ENCODE results near the gene TCL1B. TPM values are rescaled to one million over a fixed set of nuclear protein-coding genes. Genes with fewer than 3 reads are reported as not detected.

Gene TCL1B
- total RNA-seq, 6 experiments from 2014 or later, result not detected

DNA sequence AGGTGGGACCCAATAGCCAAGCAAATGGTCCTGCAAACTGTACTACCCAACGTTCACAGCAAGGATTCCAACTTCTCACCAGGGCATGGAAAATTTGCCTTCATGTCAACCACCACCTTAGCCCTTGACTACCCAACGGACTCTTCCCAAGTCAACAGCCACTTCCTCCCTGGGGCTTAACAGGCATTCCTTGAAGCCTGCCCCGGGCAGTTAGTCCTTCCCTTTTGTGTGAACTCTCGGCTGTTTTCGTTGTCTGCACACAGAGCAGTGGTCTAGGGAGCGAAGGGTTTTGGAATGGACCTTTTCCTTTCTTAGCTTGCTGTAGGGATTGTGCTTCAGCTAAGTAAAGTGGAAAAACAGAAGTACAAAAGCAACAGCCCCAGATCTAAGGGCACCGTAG, 35.2 kb upstream of the TCL1B start:
- DNase-seq, result no peak
- TF ChIP-seq, protein P1, sequence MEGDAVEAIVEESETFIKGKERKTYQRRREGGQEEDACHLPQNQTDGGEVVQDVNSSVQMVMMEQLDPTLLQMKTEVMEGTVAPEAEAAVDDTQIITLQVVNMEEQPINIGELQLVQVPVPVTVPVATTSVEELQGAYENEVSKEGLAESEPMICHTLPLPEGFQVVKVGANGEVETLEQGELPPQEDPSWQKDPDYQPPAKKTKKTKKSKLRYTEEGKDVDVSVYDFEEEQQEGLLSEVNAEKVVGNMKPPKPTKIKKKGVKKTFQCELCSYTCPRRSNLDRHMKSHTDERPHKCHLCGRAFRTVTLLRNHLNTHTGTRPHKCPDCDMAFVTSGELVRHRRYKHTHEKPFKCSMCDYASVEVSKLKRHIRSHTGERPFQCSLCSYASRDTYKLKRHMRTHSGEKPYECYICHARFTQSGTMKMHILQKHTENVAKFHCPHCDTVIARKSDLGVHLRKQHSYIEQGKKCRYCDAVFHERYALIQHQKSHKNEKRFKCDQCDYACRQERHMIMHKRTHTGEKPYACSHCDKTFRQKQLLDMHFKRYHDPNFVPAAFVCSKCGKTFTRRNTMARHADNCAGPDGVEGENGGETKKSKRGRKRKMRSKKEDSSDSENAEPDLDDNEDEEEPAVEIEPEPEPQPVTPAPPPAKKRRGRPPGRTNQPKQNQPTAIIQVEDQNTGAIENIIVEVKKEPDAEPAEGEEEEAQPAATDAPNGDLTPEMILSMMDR (IDR thresholded peaks at IDR 0.05), result no peak
- Mint-ChIP-seq H3K27ac (no peak overlapping the region), H3K9me3 (peaks cover 40% of the 10 kb centered on the region), H3K4me3 (no peak overlapping the region), H3K27me3 (ENCODE audit: insufficient read depth) (peaks cover 10% of the 10 kb centered on the region), H3K4me1 (ENCODE audit: low read depth) (no peaks in the 10 kb centered on the region), H3K36me3 (ENCODE audit: low read depth) (no peaks in the 10 kb centered on the region)

DNA sequence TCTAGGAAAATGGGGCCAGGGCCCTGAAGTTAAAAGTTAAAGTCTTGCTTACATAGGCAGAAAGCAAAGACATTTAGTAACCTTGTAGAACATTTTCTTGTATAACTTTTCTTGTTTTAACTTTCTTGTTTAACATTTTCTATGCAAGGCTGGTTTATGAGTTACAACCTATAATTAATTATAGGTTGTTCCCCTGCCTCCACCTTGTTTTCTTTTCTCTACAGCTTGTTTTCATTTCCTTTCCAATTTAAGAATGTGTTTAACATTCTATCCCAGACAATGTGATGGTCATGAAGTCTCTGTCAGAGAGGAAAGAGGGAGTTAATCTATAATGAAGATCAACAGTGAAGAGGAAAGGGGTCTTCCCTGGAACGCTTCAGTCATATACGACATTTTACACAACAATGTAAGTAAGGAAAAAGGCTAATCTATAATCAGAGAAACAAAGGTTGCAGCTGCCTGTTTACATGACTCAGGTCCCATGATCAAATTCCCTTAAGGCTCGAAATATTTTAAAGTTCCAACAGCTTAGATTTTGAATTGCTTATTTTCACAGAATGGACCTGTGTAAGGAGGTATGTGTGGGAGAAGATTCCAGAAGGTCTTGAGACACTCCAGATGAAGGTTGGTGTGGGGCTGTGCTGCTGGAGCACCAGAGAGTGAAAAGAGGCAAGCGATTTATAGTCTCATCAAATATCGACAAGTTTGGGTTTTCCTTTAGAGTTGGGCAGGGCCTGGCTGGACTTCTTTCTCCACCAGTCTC, 34.2 kb upstream of the TCL1B start:
- no peak for DNase-seq
- peaks cover 43% of the 10 kb centered on the region for H3K9me3 Mint-ChIP-seq
- TF ChIP-seq, protein P1 (IDR thresholded peaks at IDR 0.05), result no peak
- no peak overlapping the region for H3K4me3 Mint-ChIP-seq
- H3K36me3 Mint-ChIP-seq (ENCODE audit: low read depth), result no peaks in the 10 kb centered on the region
- no peaks in the 10 kb centered on the region for H3K4me1 Mint-ChIP-seq (ENCODE audit: low read depth)
- peaks cover 10% of the 10 kb centered on the region for H3K27me3 Mint-ChIP-seq (ENCODE audit: insufficient read depth)
- H3K27ac Mint-ChIP-seq, result no peak overlapping the region

DNA sequence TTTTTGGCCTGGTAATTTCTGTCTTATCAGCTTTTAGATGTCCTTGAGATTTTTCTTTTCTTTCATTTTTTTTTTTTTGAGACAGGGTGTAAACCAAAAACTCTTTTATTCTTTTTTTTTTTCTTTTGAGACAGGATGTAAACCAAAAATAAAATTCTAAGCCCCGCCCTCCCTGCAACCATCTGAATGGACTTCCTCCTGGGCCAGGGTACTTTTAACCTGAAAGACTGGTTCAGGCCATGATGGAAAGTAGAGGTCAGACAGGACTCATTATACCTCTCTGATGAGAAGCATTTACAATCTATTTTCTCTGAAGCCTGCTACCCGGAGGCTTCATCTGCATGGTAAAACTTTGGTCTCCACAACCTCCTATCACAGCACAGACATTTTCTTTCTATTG, 33.5 kb upstream of the TCL1B start:
- peaks cover 10% of the 10 kb centered on the region for H3K27me3 Mint-ChIP-seq (ENCODE audit: insufficient read depth)
- no peaks in the 10 kb centered on the region for H3K36me3 Mint-ChIP-seq (ENCODE audit: low read depth)
- TF ChIP-seq, protein P1 (IDR thresholded peaks at IDR 0.05), result no peak
- DNase-seq, result no peak
- H3K9me3 Mint-ChIP-seq, result peaks cover 40% of the 10 kb centered on the region
- H3K27ac Mint-ChIP-seq, result no peak overlapping the region
- no peaks in the 10 kb centered on the region for H3K4me1 Mint-ChIP-seq (ENCODE audit: low read depth)
- no peak overlapping the region for H3K4me3 Mint-ChIP-seq

DNA sequence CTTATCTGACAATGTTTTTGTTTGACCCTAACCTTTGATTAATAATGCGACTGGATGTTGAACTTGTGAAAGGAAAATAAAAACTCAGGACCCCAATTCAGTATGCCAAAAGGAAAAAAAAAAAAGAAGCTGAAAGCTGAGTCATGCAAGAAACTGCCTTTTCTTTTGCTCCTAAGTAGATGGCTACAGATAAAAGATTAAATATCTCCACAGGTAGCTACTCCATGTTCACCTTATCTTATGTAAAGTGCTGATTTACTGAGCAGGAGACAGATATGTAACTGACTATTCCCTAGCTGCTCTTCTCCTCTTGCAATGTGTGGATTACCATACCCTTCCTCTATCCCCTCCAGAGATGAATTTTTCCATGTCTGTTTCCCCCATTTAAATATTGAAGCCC, 30.8 kb upstream of the TCL1B start:
- peaks cover 35% of the 10 kb centered on the region for H3K9me3 Mint-ChIP-seq

DNA sequence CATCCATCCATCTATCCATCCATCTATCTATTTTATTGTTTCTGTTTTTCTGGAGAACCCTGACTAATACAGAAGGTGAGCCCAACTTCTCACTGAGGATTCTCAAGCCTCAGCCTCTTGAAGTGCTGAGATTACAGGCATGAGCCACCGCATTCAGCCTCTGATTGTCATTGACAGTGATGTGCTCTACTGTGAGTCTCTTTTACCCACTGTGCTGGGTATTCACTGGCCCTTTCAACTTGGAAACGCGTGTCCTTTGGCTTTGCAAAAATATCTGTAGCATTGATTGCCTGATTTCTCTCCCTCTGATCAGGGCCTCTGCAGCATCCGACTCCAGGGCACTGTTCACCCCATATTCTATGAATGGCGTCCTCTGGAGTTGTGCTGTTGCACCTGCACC, 29.6 kb upstream of the TCL1B start:
- Mint-ChIP-seq H3K9me3 (peaks cover 35% of the 10 kb centered on the region), H3K4me3 (no peak overlapping the region), H3K27ac (no peak overlapping the region), H3K36me3 (ENCODE audit: low read depth) (no peaks in the 10 kb centered on the region), H3K4me1 (ENCODE audit: low read depth) (no peaks in the 10 kb centered on the region), H3K27me3 (ENCODE audit: insufficient read depth) (peaks cover 4% of the 10 kb centered on the region; the same call in 1 of the 2 replicates)
- TF ChIP-seq, protein P1 (IDR thresholded peaks at IDR 0.05), result no peak
- no peak for DNase-seq

More for the DNA sequence above, 30.8 kb upstream of the TCL1B start:
- Mint-ChIP-seq H3K27me3 (ENCODE audit: insufficient read depth) (peaks cover 7% of the 10 kb centered on the region), H3K36me3 (ENCODE audit: low read depth) (no peaks in the 10 kb centered on the region), H3K27ac (no peak overlapping the region), H3K4me1 (ENCODE audit: low read depth) (no peaks in the 10 kb centered on the region), H3K4me3 (no peak overlapping the region)
- TF ChIP-seq, protein P1 (IDR thresholded peaks at IDR 0.05), result no peak
- no peak for DNase-seq
